H1 (cell line): ENCODE results near the gene OR4N2.

ENCODE experiments used
- ATF3 ChIP-seq: IDR thresholded peaks from 2 replicates; pipeline ENCODE4 v1.6.1; 2011; ENCODE audit warnings: low read depth, mild to moderate bottlenecking, low read length; ENCODE audit not compliant: insufficient read depth
- CTCF ChIP-seq, 3 experiments: IDR thresholded peaks; 1 replicate in 2 of 3; 2 replicates in 1 of 3; pipeline versions ENCODE4 v1.5.1 to v1.6.1; 2011; ENCODE audit warnings: low read length in 3 of 3, mild to moderate bottlenecking in 3 of 3, inconsistent platforms in 2 of 3, low read depth in 1 of 3, moderate library complexity in 1 of 3; ENCODE audit not compliant: insufficient read depth in 1 of 3; ENCODE audit errors: control extremely low read depth in 1 of 3
- EZH2 ChIP-seq: fragments of 200-600 bp; sonication (generic); IDR thresholded peaks from 2 replicates; pipeline ENCODE4 v1.7.1; 2012; ENCODE audit warnings: low read depth, mild to moderate bottlenecking, moderate library complexity, low read length, inconsistent platforms; ENCODE audit not compliant: severe bottlenecking
- MAX ChIP-seq: IDR thresholded peaks from 2 replicates; pipeline ENCODE4 v1.6.1; 2012; ENCODE audit warnings: inconsistent platforms
- NRF1 ChIP-seq: IDR thresholded peaks from 2 replicates; pipeline ENCODE4 v1.6.1; 2011; ENCODE audit warnings: mild to moderate bottlenecking, low read depth, low read length, improper control_type of control experiment
- POLR2A ChIP-seq, 2 experiments: IDR thresholded peaks; 1 replicate in 1 of 2; 2 replicates in 1 of 2; pipeline ENCODE4 v1.6.1; 2011; ENCODE audit warnings: low read depth in 2 of 2, low read length in 2 of 2, mild to moderate bottlenecking in 2 of 2; ENCODE audit errors: control extremely low read depth in 1 of 2
- POLR2AphosphoS5 ChIP-seq: IDR thresholded peaks from 2 replicates; pipeline ENCODE4 v1.6.1; 2011; ENCODE audit warnings: low read depth, low read length
- RXRA ChIP-seq: IDR thresholded peaks from 2 replicates; pipeline ENCODE4 v1.6.1; 2011; ENCODE audit warnings: low read depth, mild to moderate bottlenecking, low read length, moderate library complexity; ENCODE audit not compliant: insufficient read depth
- SAP30 ChIP-seq: fragments of 300-600 bp; sonication (generic); IDR thresholded peaks from 2 replicates; pipeline ENCODE4 v1.7.1; 2012; ENCODE audit warnings: low read length, moderate library complexity, mild to moderate bottlenecking, inconsistent platforms; ENCODE audit not compliant: insufficient read depth, insufficient replicate concordance
- SP2 ChIP-seq: IDR thresholded peaks from 2 replicates; pipeline ENCODE4 v1.6.1; 2012; ENCODE audit warnings: mild to moderate bottlenecking, low read length, inconsistent platforms
- TAF1 ChIP-seq: IDR thresholded peaks from 2 replicates; pipeline ENCODE4 v1.6.1; 2011; ENCODE audit warnings: mild to moderate bottlenecking, low read depth, low read length
- TAF7 ChIP-seq: optimal IDR thresholded peaks from 2 replicates; pipeline ENCODE3; 2011; ENCODE audit warnings: low read depth, mild to moderate bottlenecking, inconsistent platforms, low read length, moderate library complexity, borderline replicate concordance
- TCF12 ChIP-seq: IDR thresholded peaks from 2 replicates; pipeline ENCODE4 v1.6.1; 2011; ENCODE audit warnings: low read depth, mild to moderate bottlenecking, low read length
- YY1 ChIP-seq: IDR thresholded peaks from 2 replicates; pipeline ENCODE4 v1.6.1; 2011; ENCODE audit warnings: low read depth, mild to moderate bottlenecking, low read length

GRCh38 chr14:19823765-19824164 is 20.2 kb downstream of the OR4N2 start:
- TF ChIP-seq YY1 = no peak
- TF ChIP-seq CTCF (IDR thresholded peaks at IDR 0.05; ENCODE audit: control extremely low read depth in 1 of 3, insufficient read depth in 1 of 3, low read depth in 1 of 3, low read length in 3 of 3) = no peak
- TF ChIP-seq SAP30 = no peak
- no peak for TF ChIP-seq RXRA
- no peak for TF ChIP-seq NRF1
- no peak for TF ChIP-seq TCF12
- no peak for TF ChIP-seq SP2
- no peak for TF ChIP-seq ATF3
- no peak for TF ChIP-seq TAF7
- TF ChIP-seq POLR2A (IDR thresholded peaks at IDR 0.05; ENCODE audit: control extremely low read depth in 1 of 2, low read depth in 2 of 2, low read length in 2 of 2) = no peak
- TF ChIP-seq EZH2 = no peak
- TF ChIP-seq MAX = no peak
- TF ChIP-seq POLR2AphosphoS5 = no peak
- TF ChIP-seq TAF1 = no peak
